GM19468 (cell line): Measurements from ENCODE around the gene LMAN2L.

Source experiments
- ATAC-seq: cut with Tn5 transposase; IDR thresholded peaks from one replicate; pipeline ENCODE4 v1.9.1; 2021; ENCODE audit warnings: mild to moderate bottlenecking, moderate library complexity, moderate number of reproducible peaks; ENCODE audit not compliant: unreplicated experiment; ENCODE audit errors: extremely low read depth

LMAN2L gene

DNA sequence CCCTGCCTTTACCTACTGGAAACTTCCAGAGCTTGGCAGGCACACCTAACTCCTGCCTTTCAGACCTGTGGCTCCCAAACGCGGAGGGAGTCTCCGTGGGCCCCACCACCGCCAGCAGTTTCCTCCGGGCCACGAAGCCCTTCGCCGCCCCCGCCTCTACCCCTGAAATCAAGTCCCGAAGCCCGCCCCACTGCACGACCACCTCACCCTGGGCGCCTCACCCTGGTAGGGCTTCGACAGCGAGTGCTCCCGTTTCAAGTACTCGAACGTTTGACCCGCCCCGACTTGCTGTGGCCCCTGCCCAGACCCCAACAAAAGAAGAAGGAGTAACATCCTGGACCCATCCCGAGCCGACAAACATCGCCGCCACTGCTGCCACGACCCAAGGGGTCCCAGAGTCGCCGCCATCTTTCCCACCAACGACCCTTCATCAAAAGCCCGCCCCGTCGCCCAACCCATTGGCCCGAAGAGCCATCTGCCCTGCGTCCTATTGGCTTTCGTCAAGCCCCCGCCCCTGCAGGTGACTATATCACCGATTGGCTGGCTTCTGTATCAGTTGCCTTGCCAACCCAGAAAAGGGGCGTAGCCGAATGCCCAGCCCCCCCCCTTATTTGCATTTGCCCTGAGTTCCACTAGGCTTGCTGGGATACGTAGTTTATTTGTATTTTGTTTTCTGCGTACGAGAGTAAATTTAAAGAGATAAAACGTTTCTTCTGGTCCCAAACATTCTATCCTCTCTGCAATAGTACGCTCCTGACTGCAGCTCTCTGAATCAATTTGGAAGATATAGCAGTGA, at the start of gene LMAN2L:
Gene LMAN2L (minus strand): TSS at position 432 of the 796 bp plus-strand sequence. CDS start 24 bp downstream, at position 408.
- ATAC-seq, result peak; percentile 81

GRCh38 chr2:96789245-96789617, 49.4 kb upstream of the LMAN2L start:
- ATAC-seq, result no peak

DNA sequence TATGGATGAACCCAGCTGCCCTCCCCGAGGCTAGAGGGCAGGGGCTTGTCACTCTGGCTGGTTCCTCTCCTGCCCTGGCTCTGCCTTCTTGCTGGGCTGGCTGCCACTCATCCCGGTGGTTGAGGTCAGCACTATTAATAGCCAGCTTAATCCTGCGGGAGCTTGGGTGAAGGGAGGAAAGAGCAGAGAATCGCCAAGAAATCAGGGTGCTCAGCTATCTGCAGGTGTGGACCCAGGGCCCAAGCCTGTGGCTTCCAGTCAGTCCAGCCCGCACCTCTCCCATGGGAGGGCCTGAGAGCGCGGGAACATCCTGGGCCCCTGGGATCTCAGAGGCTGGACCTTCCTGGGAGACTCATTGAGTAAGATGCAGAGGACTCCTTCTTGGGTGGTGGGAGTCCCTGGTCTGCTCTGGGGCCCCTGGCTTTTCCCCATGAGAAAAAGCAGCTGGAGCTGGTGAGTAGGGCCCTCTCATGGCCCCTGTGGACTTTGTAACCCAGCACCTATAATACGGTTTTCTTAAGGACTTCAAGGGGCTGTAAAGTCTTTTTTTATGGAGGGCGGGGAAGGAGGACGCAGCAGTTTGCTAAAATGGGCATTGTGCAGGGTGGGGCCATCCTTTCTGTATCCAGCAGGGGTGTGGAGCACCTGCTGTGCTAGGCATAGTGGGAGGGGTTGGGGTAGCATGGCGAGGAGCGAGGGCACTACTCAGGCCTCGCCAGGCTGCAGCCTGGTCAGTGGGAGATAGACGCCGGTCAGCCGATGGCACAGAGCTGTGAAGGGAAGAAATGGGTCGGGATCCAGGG, 48.8 kb upstream of the LMAN2L start:
- ATAC-seq, result no peak

- no peak for ATAC-seq
These were observed 47.5 kb upstream of the LMAN2L start for GRCh38 chr2:96787411-96787810.

DNA sequence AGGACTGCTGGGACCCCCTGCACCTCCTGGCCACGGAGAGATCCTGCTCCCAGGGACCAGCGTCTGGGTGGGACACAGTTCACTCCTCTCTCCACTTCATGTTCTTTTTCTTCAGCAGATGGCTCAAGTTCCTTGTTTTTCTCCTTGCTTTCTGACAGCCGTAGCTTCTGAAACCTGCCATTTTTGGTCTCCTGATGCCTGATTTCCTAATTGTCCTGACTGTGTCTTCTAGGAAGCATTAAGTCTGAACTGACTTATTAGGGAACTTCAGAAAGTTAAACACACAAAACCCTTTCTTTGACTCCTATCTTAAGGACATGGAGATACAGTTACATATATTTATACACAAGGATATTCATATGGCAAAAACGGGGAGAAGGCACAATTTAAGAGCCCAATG, 43.5 kb upstream of the LMAN2L start:
- no peak for ATAC-seq

GRCh38 chr2:96775160-96775559, 35.3 kb upstream of the LMAN2L start:
- ATAC-seq, result no peak

DNA sequence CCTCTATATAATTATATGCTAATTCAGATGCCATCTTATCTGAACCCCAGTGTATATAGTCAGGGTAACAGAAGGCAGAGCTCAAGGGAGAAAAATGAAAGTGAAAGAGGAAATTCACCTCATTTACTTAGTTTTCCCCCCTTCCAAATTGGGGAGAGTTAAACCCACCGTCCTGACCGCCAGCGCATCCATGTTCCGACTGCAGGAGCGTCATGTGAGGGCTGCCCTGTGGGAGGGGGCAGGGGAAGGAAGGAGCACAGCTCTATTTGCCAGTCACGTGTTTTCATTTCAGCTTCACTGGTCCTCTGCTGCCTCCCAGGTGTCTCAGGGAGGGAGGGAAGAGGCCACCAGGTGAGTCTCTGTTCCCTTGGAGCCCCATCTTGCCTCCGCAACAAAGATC, 34.1 kb upstream of the LMAN2L start:
- ATAC-seq, result no peak

DNA sequence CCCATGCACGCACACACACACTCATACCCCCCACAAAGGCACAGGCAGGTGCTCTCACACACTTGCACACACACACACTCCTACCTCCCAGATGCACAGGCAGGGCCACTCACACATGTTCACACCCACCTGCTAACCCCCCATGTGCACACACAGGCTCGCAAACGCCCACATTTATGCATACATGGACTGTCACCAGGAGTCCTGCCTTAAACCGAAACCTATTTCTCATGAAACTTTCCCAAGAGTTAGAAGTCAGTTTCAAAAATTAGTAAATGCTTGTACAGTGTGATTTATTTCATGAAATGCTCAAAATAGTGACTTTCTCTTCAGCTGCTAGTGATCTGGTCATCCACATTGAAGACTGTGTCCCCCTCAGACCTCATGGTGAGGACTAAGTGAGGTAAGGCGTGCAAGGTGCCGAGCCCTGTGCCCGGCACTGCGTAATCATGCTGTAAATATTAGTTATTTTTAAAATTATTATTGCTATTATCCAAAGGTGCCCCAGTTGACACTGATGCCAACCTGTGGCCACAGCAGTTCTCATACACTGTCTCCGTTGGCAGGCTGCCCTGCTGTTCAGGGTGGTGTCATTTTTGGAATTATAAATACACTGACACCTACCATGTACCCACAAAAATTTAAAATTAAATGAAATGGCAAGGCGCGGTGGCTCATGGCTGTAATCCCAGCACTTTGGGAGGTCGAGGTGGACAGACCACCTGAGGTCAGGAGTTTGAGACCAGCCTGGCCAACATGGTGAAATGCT, 33.2 kb upstream of the LMAN2L start:
- ATAC-seq, result no peak

DNA sequence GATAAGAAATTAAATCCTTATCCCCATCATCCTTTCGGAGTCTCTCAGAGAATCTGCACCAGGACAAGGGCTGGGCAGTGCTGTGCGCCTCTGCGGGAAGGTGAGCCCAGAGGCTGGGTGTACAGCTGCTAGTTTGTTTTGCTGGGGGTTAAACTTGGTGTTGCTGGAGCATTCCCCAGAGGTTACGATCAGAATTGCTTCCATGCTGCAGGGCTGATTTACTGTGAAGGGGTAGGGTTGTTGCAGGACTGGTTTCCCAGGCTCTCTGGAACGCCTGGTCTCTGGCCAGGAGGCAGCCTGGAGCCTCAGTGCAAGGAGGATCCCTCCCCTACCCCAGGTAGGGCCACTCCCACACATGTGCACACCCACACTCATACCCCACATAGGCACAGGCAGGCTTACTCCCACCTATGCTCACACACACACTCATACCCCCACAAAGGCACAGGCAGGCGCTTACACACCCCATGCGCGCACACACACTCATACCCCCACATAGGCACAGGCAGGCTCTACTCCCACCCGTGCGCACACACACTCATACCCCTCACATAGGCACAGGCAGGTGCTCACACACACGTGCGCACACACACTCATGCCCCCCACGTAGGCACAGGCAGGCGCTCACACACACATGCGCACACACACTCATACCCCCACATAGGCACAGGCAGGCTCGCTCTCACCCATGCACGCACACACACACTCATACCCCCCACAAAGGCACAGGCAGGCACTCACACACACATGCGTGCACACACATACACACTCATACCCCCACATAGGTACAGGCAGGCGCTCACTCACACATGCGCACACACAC, 32.1 kb upstream of the LMAN2L start:
- no peak for ATAC-seq

DNA sequence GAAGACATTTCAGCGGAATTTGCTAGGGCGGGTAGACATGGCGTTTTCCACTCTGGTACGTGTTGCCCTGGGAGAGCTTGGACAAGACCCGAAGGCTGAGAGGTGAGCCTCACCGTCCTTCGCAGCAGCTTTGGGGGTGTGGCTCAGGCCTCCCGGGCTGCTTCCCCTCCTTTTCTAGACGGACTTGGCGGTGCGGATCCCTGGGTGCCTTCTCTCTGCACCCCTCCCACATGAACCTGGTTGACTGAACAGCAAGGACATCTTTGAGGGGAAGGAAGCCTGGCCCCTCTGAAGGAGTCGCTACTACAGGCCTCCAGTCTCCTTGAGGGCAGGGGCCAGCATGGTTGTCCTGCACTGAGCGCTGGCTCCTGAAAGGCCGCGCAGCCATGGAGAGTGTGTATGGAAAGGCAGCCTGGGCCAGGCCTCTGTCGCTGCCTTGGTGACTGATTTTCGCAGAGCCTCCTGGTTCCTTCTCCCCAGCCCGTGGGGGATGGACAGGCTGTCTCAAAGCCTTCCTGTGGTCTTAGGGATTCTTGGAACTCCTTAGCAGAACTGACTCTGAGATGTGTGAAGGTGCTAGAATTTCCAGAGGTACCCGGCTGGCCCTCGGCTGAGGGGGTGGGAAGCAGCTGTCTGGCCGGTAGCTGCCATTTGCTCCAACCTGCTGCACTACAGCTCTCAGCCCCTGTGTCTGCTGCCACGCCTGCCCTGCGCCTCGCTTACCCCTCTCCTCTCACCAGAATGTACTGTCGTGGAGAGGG, 30.8 kb upstream of the LMAN2L start:
- ATAC-seq, result no peak

GRCh38 chr2:96769814-96770213, 29.9 kb upstream of the LMAN2L start:
- no peak for ATAC-seq

DNA sequence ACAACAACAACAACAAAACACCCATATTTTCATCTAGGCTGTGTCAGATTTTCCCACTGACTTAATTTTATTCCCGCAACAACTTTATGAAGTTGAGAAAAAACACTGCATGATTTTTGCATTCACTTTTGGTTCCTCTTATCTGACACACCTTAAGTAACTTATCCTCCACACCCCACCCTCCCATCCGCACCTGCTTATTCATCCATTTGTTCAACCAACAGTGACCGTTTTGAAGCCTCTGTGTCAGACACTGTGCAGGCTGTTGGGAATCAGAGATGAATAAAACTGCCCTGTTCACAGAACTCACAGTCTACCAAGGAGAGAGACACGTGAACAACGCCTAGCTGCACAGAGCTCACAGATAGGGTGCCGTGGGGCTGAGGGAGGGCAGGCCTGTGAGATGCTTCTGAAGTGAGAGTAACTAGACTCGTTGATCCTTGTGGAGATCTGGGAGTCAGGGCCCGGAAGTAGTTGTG, 28.3 kb upstream of the LMAN2L start:
- no peak for ATAC-seq

DNA sequence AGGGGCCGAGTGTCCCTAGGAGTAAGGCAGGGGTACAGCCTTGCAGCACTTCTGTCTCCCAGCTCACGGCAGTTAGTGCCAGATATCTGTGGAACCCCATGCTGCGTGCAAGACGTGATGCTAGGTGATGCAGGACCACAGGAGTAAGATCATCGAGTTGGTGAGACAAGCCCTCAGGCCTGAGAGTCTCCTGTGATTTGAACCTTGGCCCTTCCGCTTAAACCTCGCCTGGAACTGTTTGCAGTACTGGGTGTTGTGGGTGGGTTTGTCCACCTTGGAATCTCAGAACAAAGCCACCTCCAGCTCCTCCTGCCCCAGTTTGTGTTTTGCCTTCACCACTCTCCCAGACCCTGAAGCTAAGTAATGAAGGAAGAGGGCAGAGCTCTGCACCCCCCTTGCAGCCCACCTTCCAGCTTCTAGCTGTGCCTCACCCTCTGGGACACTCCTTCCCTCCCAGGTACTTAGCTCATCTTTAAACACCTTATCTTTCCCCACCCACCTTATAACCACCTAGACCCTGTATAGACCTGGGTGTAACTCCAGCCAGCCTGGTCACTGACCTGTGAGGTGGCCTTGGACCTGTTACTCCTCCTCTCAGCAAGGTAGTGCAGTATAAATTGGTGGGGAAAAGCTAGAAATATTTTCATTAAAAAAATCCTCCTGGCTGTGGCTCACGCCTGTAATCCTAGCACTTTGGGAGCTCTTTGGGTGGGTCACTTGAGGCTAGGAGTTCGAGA, 27.4 kb upstream of the LMAN2L start:
- no peak for ATAC-seq

- no peak for ATAC-seq
These were observed 24.4 kb upstream of the LMAN2L start for GRCh38 chr2:96764253-96764637.

GRCh38 chr2:96763511-96764252, 23.8 kb upstream of the LMAN2L start:
- no peak for ATAC-seq

DNA sequence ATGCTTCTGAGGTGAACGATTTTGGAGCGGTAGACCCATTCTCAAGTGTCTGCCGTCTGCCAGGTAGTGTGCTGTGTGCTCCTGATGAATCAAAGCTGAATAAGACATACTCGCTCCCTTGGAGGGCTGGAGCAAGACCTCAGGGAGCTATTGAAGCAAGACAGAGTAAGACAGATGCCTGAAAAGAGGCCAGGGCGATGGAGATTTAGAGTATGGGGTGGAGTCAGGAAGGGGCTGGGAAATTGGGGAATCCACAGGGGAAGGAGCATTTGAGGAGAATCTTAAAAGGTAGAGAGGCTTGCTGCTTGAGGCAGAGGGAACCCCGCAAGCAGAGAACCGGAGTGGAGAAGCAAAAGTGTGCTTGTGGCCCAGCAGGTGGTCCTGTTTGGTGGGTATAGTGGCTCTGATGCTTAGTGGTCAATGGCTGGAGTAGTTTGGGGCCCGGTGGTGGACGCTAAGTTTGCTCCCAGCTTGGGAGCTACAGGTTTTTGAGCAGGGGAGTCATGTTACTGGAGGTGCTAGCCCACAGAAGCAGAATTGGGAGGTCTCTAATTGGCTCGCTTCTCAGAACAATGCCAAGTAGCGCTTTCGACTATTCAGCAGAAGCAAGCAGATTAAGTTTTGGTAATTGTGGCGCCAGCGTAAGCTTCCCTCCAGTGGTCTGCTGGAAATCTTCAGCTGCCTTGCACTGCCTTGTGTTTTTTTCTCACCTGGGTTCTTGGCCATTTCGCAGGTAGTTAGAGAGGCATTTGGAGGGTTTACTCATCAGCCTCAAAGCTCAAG, 22.9 kb upstream of the LMAN2L start:
- no peak for ATAC-seq
